HL-60/S4 treated with retinoic acid at 250 ng/mL for 4 days and 3 days (cell line): ENCODE data around the gene IL3RA.
"Not testable (repeated sequence)": the region's sequence is repeated elsewhere in the genome, so short reads cannot be mapped to it uniquely, and the experiment has no call there.

ENCODE experiments used
- in situ Hi-C: fragments of 300-500 bp; cut with MboI; formaldehyde crosslinking; loops from 2 replicates; pipeline ENCODE4 v1.7.0; 2022; ENCODE audit warnings: low sequenced_read_pairs

Gene IL3RA

DNA sequence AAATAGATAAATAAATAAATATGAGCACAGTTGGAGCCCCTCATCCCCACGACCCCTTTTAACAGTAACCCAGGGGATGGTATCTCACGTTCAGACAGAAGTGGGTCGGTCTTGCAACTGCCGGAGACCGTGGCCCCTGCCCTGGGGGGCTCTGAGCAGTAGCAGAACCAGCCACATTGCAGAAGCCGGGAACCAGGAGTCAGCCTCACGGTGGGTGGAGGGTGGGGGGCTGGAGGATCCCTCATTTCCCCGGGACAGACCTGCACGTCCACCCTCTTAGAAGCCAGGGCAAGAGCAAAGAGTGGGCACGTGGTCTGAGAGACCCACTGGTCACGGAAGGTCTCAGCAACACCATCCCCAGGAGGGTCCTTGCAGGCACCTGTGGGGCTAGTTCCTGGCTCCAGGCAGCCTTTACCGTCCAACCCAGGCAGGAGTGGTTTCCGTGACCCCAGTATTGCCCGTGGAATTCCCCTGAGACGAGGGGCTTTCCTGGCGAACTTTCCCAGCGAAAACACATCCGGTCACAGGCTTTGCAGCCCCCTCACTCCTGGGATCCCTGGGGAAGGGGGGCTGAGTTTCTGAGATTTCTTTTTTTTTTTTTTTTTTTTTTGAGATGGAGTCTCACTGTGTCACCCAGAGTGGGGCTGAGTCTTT, 8.8 kb upstream of the IL3RA start:
- in situ Hi-C loops = no loop called here

DNA sequence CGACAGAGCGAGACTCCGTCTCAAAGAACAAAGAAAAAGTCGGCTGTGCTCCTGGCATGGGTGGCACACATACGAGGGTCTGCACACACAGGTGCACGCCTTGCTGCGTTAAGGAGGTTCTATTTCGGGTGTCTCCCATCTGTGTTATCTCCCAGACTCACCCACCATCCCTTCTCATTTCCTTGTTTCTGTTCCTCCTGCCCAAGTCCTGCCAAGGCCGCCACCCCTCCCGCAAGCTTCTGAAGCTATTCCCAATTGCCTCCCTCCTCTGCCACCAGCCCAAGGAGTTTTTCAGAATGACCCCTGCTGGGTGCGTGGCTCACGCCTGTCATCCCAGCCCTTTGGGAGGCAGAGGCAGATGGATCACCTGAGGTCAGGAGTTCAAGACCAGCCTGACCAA, 6.0 kb upstream of the IL3RA start:
- in situ Hi-C loops = no loop called here

DNA sequence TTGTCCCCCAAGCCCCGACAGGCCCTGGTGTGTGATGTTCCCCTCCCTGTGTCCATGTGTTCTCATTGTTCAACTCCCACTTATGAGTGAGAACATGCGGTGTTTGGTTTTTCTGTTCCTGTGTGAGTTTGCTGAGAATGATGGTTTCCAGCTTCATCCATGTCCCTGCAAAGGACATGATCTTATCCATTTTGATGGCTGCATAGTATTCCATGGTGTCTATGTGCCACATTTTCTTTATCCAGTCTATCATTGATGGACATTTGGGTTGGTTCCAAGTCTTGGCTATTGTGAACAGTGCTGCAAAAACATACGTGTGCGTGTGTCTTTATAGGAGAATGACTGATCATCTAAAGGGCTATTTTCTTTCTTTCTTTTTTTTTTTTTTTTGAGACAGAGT, 4.2 kb upstream of the IL3RA start:
- in situ Hi-C loops = not testable (repeated sequence)

DNA sequence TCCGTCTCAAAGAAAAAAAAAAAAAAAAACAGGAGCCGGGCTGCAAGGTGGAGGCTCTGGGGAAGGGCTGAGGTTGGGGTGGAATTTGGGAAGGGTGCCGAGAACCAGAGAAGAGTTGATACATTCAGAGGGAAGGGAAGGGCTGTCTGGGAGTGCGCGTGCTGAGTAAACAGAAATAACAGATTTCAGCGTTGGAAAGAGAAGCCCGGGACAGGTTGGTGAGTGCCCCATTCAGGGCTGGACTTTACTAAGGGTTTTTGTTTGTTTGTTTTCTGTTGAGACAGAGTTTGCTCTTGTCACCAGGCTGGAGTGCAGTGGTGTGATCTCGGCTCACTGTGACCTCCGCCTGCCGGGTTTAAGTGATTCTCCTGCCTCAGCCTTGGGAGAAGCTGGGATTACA, 1.7 kb upstream of the IL3RA start:
- in situ Hi-C loops = no loop called here

DNA sequence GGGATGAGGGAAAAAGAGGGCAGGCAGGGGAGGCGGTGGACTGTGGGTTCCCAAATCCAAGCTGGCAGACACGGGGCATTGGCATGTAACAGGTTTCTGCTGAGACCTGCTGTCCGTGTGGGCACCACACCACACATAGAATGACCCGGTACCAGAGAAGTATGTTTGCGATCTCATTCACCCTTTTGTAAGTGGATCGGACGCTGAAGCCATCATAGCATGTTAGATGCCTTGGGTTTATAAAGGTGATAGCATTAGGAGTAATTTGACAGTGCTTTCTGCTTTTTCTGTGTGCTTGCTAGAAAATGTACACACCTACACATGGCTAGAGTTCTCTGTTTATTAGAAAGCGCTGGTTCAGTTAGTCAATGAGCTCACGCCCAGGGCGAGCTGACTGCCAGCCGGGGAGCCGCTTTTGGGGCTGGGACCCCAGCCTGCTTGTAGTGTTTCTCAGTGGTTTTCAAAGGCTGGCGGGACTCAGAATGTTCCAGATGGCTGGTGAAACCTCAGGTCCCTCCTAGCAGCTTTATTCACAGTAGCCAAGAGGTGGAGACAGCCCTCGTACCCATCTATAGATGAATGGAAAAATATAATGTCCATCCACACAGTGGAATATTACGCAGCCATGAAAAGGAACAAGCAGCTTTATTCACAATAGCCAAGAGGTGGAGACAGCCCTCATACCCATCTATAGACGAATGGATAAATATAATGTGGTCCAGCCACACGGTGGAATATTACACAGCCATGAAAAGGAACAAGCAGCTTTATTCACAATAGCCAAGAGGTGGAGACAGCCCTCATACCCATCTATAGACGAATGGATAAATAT, 579 bp downstream of the IL3RA start:
- in situ Hi-C loops = no loop called here

DNA sequence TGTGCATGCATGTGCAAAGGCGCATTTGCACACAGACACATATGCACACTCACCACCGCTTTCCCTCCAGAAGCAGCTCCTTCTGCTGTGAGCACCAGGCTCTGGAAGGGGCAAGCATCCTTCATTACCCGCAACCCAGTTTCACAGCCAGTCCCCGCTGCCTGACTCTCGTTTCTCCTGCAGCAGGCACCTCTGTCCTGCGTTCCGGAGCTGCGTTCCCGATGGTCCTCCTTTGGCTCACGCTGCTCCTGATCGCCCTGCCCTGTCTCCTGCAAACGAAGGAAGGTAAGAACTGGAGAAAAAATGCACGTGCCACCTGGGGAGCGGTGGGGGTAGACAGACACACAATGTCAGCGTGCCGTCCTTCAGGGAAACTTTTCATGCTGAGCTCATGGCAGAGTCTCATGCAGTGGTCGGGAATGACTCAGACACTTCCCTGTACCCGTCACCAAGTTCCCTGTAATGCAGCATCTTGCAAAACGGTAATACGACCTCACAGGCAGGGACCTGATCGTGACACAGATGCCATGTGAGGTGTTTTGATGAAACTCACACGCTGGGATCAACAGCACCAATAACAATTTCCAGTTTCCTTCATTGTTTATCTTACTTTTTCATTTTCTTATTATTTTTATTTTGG, 5.1 kb downstream of the IL3RA start:
- in situ Hi-C loops = no loop called here

DNA sequence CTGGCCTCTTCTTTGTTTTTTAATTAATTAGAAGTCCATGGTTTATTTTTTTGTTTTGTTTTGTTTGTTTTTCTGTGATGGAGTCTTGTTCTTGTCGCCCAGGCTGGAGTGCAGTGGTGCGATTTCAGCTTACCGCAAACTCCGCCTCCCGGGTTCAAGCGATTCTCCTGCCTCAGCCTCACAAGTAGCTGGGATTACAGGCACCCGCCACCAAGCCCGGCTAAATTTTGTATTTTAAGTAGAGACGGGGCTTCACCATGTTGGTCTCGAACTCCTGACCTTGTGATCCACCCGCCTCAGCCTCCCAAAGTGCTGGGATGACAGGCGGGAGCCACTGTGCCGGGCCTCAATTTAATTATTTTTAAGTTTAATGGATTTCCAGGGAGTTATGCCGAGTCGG, 13.0 kb downstream of the IL3RA start:
- in situ Hi-C loops = not testable (repeated sequence)

DNA sequence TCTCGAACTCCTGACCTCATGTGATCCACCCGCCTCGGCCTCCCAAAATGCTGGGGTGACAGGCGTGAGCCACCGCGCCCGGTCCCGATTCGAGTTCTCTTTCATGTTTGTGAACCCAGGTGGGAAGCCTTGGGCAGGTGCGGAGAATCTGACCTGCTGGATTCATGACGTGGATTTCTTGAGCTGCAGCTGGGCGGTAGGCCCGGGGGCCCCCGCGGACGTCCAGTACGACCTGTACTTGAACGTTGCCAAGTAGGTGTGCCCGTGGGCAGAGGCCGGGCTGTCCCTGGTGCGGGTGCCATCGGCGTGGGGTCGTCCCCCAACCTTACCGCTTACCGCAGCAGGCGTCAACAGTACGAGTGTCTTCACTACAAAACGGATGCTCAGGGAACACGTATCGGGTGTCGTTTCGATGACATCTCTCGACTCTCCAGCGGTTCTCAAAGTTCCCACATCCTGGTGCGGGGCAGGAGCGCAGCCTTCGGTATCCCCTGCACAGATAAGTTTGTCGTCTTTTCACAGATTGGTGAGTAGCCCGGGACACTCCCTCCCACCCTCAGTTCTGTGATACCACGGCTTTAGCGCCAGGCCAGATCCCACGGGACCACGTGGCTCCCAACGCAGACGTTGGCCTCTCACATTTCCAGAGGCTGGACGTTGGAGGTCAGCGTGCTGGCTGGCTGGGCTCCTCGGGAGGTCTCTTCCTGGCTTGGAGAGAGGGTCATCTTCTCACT, 15.6 kb downstream of the IL3RA start:
- in situ Hi-C loops = no loop called here

DNA sequence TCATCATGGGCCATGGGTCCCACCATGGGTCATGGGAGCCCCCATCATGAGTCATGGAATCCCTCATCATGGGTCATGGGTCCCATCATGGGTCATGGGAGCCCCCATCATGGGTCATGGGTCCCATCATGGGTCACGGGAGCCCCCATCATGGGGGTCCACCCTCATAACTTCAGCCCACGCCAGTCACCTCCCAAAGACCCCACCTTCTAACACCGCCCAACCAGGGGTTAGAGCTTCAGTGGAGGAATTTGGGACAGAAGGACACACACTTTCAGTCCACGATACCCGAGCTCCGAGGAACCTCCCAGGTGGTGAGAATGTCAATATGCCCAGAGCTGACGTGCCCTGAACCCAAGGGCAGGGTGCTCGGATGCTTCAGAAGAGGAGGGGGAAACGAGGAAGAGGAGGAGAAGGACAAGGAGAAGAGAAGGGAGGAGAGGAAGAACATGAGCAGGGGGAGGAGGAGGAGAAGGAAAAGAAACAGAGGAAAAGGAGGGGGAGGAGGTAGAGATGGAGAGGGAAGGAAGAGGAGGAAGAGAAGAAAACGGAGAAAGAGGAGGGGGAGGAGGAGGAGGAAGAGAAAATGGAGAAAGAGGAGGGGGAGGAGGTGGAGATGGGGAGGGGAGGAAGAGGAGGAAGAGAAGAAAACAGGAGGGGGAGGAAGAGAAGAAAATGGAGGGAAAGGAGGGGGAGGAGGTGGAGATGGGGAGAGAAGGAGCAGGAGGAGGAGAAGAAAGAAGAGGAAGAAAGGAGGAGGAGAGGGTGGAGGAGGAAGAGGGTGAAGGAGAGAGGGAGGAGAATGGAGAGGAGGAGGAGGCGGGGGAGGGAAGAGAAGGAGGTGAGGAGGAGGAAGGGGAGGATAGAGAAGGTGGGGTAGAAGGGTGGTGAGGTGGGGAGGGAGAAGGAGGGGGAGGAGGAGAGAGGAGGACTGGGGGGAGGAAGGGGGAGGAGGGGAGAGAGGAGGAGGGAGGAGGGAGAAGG, 17.7 kb downstream of the IL3RA start:
- in situ Hi-C loops = no loop called here

DNA sequence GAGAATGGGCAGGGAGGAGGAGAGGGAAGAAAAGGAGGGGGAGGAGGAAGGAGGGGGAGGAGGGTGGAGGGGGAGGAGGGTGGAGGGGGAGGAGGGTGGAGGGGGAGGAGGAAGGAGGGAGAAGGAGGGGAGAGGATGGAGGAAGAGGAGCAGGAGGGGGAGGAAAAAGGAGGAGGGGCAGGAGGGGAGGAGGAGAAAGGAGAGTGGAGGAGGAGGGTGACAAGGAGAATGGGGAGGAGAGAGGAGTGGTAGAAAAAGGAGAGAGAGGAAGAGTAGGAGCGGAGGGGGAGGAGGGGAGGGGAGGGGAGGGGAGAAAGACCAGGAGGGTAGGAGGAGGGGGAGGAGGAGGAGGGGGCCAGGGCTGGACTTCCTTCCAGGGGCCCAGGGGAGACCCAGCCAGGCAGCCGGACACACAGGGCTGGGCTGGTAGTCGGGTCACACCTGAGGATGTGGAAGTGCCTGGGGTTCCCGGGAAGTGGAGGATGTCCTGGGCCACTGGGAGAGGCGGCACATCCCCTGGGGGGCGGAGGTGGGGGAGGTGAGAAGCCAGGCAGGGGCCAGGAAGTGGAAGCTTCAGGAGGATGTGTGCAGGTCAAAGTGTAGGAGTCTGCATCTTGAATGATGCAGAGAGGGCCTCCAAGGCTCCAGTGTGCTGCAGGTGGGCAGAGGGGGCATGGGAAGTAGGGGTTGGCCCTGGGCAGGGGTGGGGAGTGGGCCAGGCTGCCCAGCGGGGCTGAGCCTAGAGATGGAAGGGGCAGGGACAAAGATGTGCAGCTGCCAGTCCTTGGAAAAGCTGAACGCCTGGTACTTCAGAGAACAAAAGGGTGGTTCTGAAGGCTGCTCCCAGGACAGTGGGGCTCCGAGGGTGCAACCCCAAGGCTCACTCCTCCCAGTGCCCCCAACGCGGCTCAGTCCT, 18.8 kb downstream of the IL3RA start:
- in situ Hi-C loops = no loop called here

DNA sequence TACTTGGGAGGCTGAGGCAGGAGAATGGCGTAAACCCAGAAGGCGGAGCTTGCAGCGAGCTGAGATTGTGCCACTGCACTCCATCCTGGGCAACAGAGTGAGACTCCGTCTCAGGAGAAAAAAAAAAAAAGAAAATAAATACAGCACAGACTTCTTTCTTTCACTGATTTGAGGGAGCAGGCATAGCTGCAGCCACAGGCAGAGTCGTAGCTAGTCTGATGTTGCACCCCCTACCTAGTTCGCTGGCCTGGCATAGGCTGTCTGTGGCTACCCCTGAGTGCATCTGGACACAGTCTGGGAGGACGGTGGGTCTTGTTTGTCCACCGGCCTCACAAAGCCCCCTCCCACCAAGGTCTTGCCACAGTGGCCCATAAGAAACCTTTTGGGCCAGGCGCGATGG, 21.4 kb downstream of the IL3RA start:
- in situ Hi-C loops = no loop called here

DNA sequence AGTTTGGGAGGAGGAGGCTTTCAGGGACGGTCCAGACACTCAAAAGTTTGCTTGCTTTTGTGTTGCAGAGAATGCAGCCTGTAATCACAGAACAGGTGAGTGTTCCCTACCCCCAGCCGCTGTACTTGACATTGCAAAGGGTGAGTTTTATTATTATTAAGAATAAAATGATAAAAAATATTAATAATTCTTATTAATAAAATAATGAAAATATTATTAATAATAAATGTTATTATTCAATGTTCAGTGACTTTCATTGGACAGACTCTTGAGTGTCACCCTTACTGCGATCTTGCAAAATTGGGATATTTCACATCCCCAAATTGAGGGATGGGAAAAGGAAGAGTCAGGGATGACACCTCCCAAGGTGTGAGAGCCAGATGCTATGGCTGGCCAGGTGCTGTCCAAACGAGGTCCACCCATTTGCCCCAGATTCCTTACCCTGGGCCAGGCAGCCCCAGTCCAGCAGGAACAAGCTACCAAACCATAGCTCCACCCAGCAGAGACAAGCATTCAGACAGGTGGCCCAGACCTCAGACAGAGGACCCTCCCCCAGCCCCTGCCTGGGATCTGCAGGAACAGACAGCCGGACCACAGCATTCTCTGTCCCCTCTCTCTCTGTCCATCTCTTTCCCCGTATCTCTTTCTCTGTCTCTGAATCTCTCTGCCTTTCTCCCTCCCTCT, 22.4 kb downstream of the IL3RA start:
- in situ Hi-C loops = no loop called here

DNA sequence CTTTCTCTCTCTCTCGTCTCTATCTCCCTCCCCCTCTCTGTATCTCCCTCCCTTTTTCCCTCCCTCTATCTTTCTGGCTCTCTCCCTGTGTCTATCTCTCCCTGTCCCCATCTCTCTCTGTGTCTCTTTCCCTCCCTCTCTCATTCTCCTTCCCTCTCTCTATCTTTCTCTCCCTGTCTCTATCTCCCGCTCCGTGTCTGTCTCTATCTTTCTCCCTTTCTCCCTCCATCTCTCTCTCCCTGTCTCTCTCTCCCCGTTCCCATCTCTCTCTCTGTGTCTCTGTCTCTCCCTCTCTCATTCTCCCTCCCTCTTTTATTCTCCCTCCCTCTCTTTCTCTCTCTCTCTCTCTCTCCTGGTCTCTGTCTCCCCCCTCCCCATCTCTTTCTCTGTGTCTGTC, 22.9 kb downstream of the IL3RA start:
- in situ Hi-C loops = no loop called here

DNA sequence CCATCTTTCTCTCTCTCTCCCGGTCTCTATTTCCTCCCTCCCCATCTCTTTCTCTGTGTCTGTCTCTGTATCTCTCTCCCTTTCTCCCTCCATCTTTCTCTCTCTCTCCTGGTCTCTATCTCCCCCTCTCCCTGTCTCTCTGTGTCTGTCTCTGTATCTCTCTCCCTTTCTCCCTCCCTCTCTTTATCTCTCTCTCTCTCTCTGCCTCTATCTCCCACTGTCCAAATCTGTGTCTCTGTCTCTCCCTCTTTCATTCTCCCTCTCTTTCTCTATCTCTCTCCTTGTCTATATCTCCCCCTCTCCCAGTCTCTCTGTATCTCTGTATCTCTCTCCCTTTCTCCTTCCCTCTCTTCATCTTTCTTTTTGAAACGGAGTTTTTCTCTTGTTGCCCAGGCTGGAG, 23.6 kb downstream of the IL3RA start:
- in situ Hi-C loops = no loop called here

DNA sequence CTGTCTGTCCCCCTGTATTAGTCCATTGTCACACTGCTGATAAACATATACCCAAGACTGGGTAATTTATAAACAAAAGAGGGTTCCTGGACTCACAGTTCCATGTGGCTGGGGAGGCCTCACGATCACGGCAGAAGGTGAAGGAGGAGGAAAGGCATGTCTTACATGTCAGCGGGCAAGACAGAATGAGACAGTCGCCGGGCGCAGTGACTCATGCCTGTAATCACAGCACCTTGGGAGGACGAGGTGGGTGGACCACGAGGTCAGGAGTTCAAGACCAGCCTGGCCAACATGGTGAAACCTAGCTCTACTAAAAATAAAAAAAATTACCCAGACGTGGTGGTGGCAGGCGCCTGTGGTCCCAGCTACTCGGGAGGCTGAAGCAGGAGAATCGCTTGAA, 24.7 kb downstream of the IL3RA start:
- in situ Hi-C loops = no loop called here

DNA sequence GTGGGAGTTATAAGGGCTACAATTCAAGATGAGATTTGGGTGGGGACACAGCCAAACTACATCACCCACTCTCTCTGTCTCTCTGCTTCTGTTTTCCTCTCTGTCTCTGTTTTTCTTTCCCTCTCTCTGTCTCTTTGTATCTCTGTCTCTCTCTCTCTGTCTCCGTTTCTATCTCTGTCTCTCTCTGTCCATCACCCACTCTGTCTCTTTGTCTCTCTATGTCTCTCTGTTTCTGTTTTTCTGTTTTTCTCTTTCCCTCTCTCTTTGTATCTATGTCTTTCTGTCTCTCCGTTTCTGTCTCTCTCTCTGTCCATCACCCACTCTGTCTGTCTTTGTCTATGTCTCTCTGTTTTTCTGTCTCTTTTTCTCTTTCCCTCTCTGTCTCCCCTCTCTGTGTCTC, 25.3 kb downstream of the IL3RA start:
- in situ Hi-C loops = no loop called here

DNA sequence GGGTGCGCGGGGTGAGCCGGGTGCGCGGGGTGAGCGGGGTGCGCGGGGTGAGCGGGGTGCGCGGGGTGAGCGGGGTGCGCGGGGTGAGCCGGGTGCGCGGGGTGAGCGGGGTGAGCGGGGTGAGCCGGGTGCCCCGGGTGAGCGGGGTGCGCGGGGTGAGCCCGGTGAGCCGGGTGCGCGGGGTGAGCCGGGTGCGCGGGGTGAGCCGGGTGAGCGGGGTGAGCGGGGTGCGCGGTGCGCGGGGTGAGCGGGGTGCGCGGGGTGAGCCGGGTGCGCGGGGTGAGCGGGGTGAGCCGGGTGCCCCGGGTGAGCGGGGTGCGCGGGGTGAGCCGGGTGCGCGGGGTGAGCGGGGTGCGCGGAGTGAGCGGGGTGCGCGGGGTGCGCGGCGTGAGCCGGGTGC, 29.8 kb downstream of the IL3RA start:
- in situ Hi-C loops = not testable (repeated sequence)

DNA sequence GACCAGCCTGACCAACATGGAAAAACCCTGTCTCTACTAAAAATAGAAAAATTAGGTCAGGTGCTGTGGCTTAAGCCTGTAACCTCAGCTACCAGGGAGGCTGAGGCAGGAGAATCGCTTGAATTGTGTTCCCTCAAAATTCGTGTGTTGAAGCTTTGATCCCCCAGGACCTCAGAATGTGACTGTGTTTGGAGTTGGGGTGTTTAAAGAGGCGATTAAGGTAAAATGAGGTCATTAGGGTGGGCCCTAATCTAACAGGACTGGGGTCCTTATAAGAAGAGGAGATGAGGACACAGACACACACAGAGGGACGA, 31.8 kb downstream of the IL3RA start:
- in situ Hi-C loops = no loop called here

DNA sequence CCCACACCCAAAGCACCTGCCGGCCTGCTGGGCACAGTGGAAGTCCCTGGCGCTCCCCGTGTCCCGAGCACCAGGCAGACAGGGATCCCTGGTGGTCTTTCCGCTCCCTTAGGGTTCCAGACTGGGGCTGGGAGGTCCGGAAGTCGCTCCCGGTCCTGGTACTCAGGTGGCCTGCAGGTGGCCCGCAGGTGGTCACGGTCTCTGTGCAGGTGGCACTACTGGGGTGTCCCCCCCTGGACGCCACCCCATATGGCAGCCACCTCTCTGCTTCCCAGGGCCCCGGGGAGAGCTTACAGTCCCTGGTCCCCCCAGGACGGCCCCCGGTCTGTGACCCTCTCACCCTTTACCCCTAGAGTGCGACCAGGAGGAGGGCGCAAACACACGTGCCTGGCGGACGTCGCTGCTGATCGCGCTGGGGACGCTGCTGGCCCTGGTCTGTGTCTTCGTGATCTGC, 41.7 kb downstream of the IL3RA start:
- in situ Hi-C loops = no loop called here
